Lower leg skin (tissue), 4 donors: ENCODE results near the gene SLC39A13. TPM values are rescaled to one million over a fixed set of nuclear protein-coding genes. Genes with fewer than 3 reads are reported as not detected.

Experiments used
- DNase-seq, 2 donors: peaks; one replicate each; pipeline ENCODE4 v3.0.0-alpha.2; 2019; ENCODE audit warnings: low spot score in 2 of 2
- H3K4me3 ChIP-seq: fragments of 200-600 bp; sonication (generic); 2 replicates; pipeline ENCODE4 v1.5.1; 2017; ENCODE audit warnings: mild to moderate bottlenecking, low read depth; ENCODE audit not compliant: poor library complexity, severe bottlenecking
- CTCF ChIP-seq, 3 donors: fragments of 450-650 bp; IDR thresholded peaks; one replicate each; pipeline ENCODE4 v1.5.1; 2016; ENCODE audit warnings: antibody characterized with exemption in 3 of 3, mild to moderate bottlenecking in 3 of 3, moderate library complexity in 2 of 3
- POLR2A ChIP-seq, 2 donors: fragments of 450-650 bp; IDR thresholded peaks; one replicate each; pipeline ENCODE4 v1.6.1; 2016 to 2017; ENCODE audit warnings: antibody characterized with exemption in 2 of 2, mild to moderate bottlenecking in 1 of 2, moderate library complexity in 1 of 2
- whole genome bisulfite sequencing, 2 donors: methylation state at CpG; one replicate each; pipeline ENCODE4 v1.1.5; 2018; 5-methylcytosine and 5-hydroxymethylcytosine counted together
- intact Hi-C: fragments of 100-400 bp; cut with DNase I; formaldehyde crosslinking; loops from one replicate; pipeline ENCODE4 v1.15.0; 2023; ENCODE audit warnings: low total_unique reads
- total RNA-seq, 4 donors: library from RNA; depleted of rRNA; stranded (reverse); fragments of >200 nt; gene quantifications; one replicate each; pipeline ENCODE4 v1.1.0, GENCODE V29; 2016

SLC39A13 gene
- total RNA-seq, 4 donors from 2014 or later = 22.9 to 59.2 (median 46.4) TPM

GRCh38 chr11:47442514-47442913 is 34.1 kb downstream of the SLC39A13 start:
- H3K4me3 ChIP-seq = no peak overlapping the region
- intact Hi-C loops = no loop called here
- TF ChIP-seq POLR2A (IDR thresholded peaks at IDR 0.05) = no peak
- TF ChIP-seq CTCF (IDR thresholded peaks at IDR 0.05) = no peak
- 90 to 92% methylated on average over 8 of the region's 8 CpGs for WGBS, 2 donors
- DNase-seq = no peak

GRCh38 chr11:47443028-47443700 is 34.8 kb downstream of the SLC39A13 start:
- intact Hi-C loops = no loop called here
- 84 to 86% methylated on average over 12 of the region's 12 CpGs for WGBS, 2 donors
- H3K4me3 ChIP-seq = no peak overlapping the region
- DNase-seq = no peak
- no peak for TF ChIP-seq POLR2A (IDR thresholded peaks at IDR 0.05)
- TF ChIP-seq CTCF (IDR thresholded peaks at IDR 0.05) = no peak

- no peak overlapping the region for H3K4me3 ChIP-seq
- intact Hi-C loops = no loop called here
- no peak for TF ChIP-seq POLR2A (IDR thresholded peaks at IDR 0.05)
- TF ChIP-seq CTCF (IDR thresholded peaks at IDR 0.05) = no peak
- no peak for DNase-seq
- 79 to 84% methylated on average over 3 of the region's 3 CpGs for WGBS, 2 donors
Observed at GRCh38 chr11:47443817-47444216, 35.4 kb downstream of the SLC39A13 start.

GRCh38 chr11:47445840-47446239 is 37.5 kb downstream of the SLC39A13 start:
- intact Hi-C loops = no loop called here
- no peak for DNase-seq
- no peak overlapping the region for H3K4me3 ChIP-seq
- TF ChIP-seq POLR2A (IDR thresholded peaks at IDR 0.05) (no peak), CTCF (IDR thresholded peaks at IDR 0.05) (no peak)
- 89 to 95% methylated on average over 4 of the region's 4 CpGs for WGBS, 2 donors

GRCh38 chr11:47446833-47447232 is 38.4 kb downstream of the SLC39A13 start:
- no peak for TF ChIP-seq POLR2A (IDR thresholded peaks at IDR 0.05)
- TF ChIP-seq CTCF (IDR thresholded peaks at IDR 0.05) = no peak
- intact Hi-C loops = no loop called here
- DNase-seq = no peak
- H3K4me3 ChIP-seq = no peak overlapping the region
- WGBS, 2 donors = 92 to 94% methylated on average over 9 of the region's 9 CpGs

GRCh38 chr11:47447906-47448305 is 39.5 kb downstream of the SLC39A13 start:
- WGBS, 2 donors = 87 to 91% methylated on average over 7 to 8 of the region's 12 CpGs
- TF ChIP-seq CTCF (IDR thresholded peaks at IDR 0.05) (no peak), POLR2A (IDR thresholded peaks at IDR 0.05) (no peak)
- no peak for DNase-seq
- H3K4me3 ChIP-seq = no peak overlapping the region
- intact Hi-C loops = no loop called here
